Measurements from ENCODE around the gene PSMC2. TPM values are rescaled to one million over a fixed set of nuclear protein-coding genes. Genes with fewer than 3 reads are reported as not detected.
"Not testable (repeated sequence)": the region's sequence is repeated elsewhere in the genome, so short reads cannot be mapped to it uniquely, and the experiment has no call there.

PSMC2 gene
- total and polyA plus RNA-seq, 11 donors = 87.7 to 214 (median 123) TPM

DNA sequence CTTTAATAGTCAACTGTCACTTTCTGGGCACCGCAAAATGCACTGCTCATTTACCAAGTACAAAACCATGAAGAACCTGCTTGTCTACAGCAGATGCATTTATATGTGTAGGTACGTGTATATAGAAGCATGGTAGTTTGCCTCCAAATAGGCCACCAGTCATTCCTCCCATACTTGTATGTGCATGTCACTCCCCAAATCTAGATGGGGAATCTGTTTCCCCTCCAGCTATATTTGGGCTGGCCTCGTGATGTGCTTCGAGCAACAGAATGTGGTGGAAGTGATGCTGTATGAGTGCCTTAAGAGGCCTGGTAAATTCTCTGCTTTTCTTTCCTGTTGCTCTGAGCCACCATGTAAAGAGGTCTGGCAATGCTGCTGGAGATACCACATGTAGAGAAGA, 47.1 kb downstream of the PSMC2 start:
- Histone ChIP-seq H3K36me3 (no peaks in the 10 kb centered on the region), H3K27ac (no peak overlapping the region), H3K4me1 (no peaks in the 10 kb centered on the region), H3K27me3 (no peaks in the 10 kb centered on the region), H3K9me3 (no peaks in the 10 kb centered on the region), H3K4me3 (no peak overlapping the region)
- ATAC-seq (no peak), DNase-seq (no peak)
- 72 to 86% (median 75%) methylated on average over 4 of the region's 4 CpGs for WGBS, 4 donors
- intact Hi-C loops (cut with DNase I) = no loop called here
- no peak for TF ChIP-seq POLR2A (IDR thresholded peaks at IDR 0.05)
- TF ChIP-seq CTCF (IDR thresholded peaks at IDR 0.05) = no peak

GRCh38 chr7:103395071-103395470, 47.6 kb downstream of the PSMC2 start:
- no peak for ATAC-seq
- Histone ChIP-seq H3K4me1 (no peaks in the 10 kb centered on the region), H3K27me3 (no peaks in the 10 kb centered on the region), H3K27ac (no peak overlapping the region), H3K9me3 (no peaks in the 10 kb centered on the region), H3K4me3 (no peak overlapping the region), H3K36me3 (no peaks in the 10 kb centered on the region)
- TF ChIP-seq CTCF (IDR thresholded peaks at IDR 0.05) (no peak), POLR2A (IDR thresholded peaks at IDR 0.05) (no peak)
- intact Hi-C loops (cut with DNase I) = no loop called here
- 16 to 47% (median 35%) methylated on average over 1 of the region's 1 CpG for WGBS, 4 donors
- DNase-seq = no peak

- intact Hi-C loops (cut with DNase I) = no loop called here
- no peak overlapping the region for H3K4me3 ChIP-seq
- TF ChIP-seq POLR2A (IDR thresholded peaks at IDR 0.05) (no peak), CTCF (IDR thresholded peaks at IDR 0.05) (no peak)
- 58 to 75% (median 71%) methylated on average over 8 of the region's 8 CpGs for WGBS, 4 donors
- H3K4me1 ChIP-seq = no peaks in the 10 kb centered on the region
- no peak overlapping the region for H3K27ac ChIP-seq
- DNase-seq (no peak), ATAC-seq (no peak)
- no peaks in the 10 kb centered on the region for H3K27me3 ChIP-seq
- H3K36me3 ChIP-seq = no peaks in the 10 kb centered on the region
- peaks cover 0 to 5% (median 0%) of the 10 kb centered on the region in 12 donors for H3K9me3 ChIP-seq
Measured at GRCh38 chr7:103396471-103396870, 49.0 kb downstream of the PSMC2 start.

DNA sequence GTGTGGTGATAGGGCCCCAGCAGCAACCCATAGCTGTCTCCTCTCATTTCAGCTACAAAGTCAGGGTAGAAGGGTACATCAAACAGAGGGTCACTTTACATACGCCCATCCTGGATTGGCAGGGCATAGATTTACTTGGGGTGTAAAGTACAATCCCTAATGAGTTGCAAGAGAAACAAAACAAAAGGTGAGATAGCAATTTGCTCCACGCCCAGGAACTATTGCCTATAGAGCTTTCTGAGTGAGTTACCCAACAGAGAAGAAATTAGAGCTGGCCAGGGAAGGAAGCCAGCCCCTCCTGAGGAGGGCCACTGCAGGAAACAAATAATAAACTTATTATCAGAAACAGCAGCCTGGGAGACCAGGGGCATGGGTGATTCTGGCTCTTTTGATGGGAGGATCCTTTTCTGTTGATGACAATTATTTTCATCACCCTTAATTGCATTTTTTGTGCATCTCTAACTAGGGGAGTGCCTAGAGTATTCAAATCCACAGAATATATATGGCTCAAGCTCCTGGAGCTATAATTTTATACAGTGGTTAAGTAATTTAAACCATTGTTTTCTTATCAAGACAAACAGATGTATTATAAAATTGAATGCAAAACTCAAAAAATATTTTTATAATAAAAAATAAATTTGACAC, 51.2 kb downstream of the PSMC2 start:
- intact Hi-C loops (cut with DNase I) = no loop called here

GRCh38 chr7:103399687-103400086, 52.2 kb downstream of the PSMC2 start:
- H3K4me3 ChIP-seq; intact Hi-C loops (cut with DNase I); H3K36me3 ChIP-seq; H3K27me3 ChIP-seq; DNase-seq; H3K27ac ChIP-seq; H3K4me1 ChIP-seq; ATAC-seq; H3K9me3 ChIP-seq: not testable (repeated sequence)

More for the DNA sequence above, 51.2 kb downstream of the PSMC2 start:
- Histone ChIP-seq H3K36me3 (no peaks in the 10 kb centered on the region), H3K4me1 (no peaks in the 10 kb centered on the region), H3K27ac (no peak overlapping the region), H3K4me3 (no peak overlapping the region), H3K27me3 (no peaks in the 10 kb centered on the region), H3K9me3 (peaks cover 0 to 5% (median 0%) of the 10 kb centered on the region in 12 donors)
- WGBS, 4 donors = 35 to 66% (median 47%) methylated on average over 2 of the region's 2 CpGs
- ATAC-seq (no peak), DNase-seq (no peak)
- no peak for TF ChIP-seq CTCF (IDR thresholded peaks at IDR 0.05)
- TF ChIP-seq POLR2A (IDR thresholded peaks at IDR 0.05) = no peak

GRCh38 chr7:103405789-103406613, 58.6 kb downstream of the PSMC2 start:
- not testable (repeated sequence) for H3K36me3 ChIP-seq, DNase-seq, H3K4me3 ChIP-seq, H3K9me3 ChIP-seq, H3K27ac ChIP-seq, H3K4me1 ChIP-seq, ATAC-seq
- intact Hi-C loops (cut with DNase I) = loop anchor here in 3 of 10 donors (5.0 kb wide), 1 partner anchor 109 kb away; the partner anchor contains the start of gene PMPCB (in 3 of the 3)
- 67 to 76% (median 73%) methylated on average over 6 to 7 of the region's 7 CpGs for WGBS, 4 donors
- H3K27me3 ChIP-seq = peaks cover 0 to 11% (median 0%) of the 10 kb centered on the region in 9 donors

Measured in heart left ventricle (tissue), 16 donors.